HG02678 (cell line): ENCODE data around the gene ZNF607.
A peak's percentile ranks its signal among the peaks of the same experiment; 100 is the strongest.
"Not testable (repeated sequence)": the region's sequence is repeated elsewhere in the genome, so short reads cannot be mapped to it uniquely, and the experiment has no call there.

Experiments
- ATAC-seq: cut with Tn5 transposase; IDR thresholded peaks from one replicate; pipeline ENCODE4 v1.9.1; 2021; ENCODE audit warnings: mild to moderate bottlenecking, moderate library complexity; ENCODE audit not compliant: unreplicated experiment

ZNF607 gene

GRCh38 chr19:37719111-37719926, at the start of gene ZNF607:
Gene ZNF607, minus strand, starts transcription at chr19:37719761. Its CDS starts 8,143 bp downstream, at chr19:37711618.
- peak; percentile 93 for ATAC-seq

DNA sequence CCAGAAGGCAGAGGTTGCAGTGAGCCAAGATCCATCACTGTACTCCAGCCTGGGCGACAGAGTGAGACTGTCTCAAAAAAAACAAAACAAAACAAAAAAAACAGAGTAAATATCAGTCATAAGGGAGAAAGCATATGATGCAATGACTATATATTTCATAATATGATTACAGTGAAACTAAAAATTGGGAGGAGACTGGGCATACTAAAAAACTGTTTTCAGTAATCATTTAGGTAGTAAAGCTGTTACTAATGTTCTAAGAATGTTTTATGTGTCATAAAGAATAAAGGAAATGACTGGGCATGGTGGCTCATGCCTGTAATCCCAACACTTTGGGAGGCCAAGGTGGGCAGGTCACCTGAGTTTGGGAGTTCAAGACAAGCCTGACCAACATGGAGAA, 43.9 kb upstream of the ZNF607 start:
- ATAC-seq = no peak

DNA sequence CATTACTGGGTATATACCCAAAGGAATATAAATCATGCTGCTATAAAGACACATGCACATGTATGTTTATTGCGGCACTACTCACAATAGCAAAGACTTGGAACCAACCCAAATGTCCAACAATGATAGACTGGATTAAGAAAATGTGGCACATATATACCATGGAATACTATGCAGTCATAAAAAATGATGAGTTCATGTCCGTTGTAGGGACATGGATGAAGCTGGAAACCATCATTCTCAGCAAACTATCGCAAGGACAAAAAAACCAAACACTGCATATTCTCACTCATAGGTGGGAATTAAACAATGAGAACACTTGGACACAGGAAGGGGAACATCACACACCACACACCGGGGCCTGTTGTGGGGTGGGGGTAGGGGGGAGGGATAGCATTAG, 38.1 kb upstream of the ZNF607 start:
- not testable (repeated sequence) for ATAC-seq

DNA sequence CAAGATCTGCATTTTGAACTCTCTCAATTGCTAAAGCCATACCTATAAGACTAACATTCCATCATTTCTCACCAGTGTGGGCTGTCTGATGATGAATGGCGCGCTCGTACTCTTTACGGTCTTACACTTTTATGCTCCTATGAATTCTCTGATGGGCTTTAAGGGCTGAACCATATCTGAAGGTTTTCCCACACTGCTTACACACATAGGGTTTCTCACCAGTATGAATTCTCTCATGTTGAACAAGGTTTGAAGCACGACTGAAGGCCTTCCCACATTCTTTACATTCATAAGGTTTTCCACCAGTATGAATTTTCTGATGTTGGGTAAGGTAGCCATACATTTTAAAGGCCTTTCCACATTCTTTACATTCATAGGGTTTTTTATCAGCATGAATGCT, 18.8 kb upstream of the ZNF607 start:
- ATAC-seq = no peak

DNA sequence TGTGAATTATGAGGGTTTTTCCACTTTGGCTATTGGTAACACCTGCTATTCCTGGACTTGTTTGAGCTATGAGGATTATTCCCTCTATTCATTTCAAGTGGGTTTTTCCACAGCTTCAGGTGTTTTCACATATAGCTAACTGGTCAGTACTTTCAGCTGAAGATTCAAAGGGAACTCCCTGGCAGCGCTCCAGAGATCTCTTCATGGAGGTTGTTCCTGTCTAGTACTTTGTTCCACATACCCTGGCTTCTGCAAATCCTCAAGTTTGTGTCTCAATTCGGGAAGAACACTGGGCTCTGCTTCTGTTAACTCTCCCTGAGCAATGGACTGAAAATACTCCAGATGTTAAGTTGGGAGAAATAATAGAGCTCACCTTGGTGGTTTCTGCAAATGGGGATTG, 5.6 kb upstream of the ZNF607 start:
- ATAC-seq = no peak

- ATAC-seq = no peak
These were observed 335 bp upstream of the ZNF607 start for GRCh38 chr19:37719927-37720265.

- ATAC-seq = no peak
These were observed 1.3 kb downstream of the ZNF607 start for GRCh38 chr19:37718304-37718703.

GRCh38 chr19:37716140-37716539, 3.4 kb downstream of the ZNF607 start:
- ATAC-seq = no peak

DNA sequence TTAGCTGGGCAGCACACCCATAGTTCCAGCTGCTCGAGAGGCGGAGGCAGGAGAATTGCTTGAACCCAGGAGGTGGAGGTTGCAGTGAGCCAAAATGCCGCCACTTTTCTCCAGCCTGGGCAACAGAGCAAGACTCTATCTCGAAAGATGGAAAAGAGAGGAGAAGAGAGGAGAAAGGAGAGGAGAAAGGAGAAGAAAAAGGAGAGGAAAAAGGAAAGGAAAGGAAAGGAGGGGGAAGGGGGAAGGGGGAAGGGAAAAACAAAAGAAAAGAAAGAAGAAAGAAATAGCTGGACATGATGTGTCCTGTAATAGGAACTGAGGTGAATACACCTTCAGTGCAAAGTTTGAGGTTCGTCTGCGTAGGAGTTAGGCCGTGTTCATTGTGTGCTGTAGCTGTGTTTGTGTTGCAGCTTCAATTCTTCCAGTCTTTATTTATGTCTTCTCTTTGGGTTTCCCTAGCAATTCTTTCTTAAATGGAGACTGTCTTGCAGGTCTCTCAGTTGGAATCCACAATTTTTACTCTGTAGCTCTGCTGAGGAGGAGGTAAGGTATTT, 13.4 kb downstream of the ZNF607 start:
- no peak for ATAC-seq

DNA sequence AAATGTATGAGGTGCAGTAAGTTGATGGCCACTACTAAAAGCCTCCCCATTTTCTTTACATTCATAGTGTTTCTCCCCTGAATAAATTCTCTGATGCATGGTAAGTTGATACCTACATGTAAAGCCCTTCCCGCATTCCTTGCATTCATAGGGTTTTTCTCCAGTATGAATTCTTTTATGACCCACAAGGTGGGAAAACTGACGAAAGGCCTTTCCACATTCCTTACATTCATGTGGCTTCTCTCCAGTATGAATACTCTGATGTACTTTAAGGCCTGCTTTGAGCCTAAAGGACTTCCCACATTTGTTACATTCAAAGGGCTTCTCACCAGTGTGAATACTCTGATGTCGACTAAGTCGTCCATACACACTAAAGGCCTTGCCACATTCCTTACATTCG, 20.5 kb downstream of the ZNF607 start:
- no peak for ATAC-seq

DNA sequence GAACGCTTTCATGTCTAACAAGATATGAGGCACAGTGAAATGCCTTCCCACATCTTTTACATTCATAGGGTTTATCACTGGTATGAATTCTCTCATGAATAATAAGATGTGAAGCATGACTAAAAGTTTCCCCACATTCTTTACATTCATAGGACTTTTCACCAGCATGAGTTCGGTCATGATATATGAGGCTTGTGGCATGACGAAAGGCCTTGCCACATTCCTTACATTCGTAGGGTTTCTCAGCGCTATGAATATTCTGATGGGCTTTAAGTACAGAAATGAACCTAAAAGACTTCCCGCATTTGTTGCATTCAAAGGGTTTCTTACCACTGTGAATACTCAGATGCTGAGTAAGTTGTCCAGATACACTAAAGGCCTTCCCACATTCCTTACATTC, 21.3 kb downstream of the ZNF607 start:
- ATAC-seq = no peak

GRCh38 chr19:37695144-37695899, 24.2 kb downstream of the ZNF607 start:
- no peak for ATAC-seq

- ATAC-seq = no peak
These were observed 26.5 kb downstream of the ZNF607 start for GRCh38 chr19:37692956-37693620.

- peak; percentile 57 for ATAC-seq
These were observed 27.6 kb downstream of the ZNF607 start for GRCh38 chr19:37691881-37692504.

- no peak for ATAC-seq
These were observed 36.0 kb downstream of the ZNF607 start for GRCh38 chr19:37683520-37683919.

- ATAC-seq = no peak
These were observed 50.1 kb downstream of the ZNF607 start for GRCh38 chr19:37669450-37669914.

- ATAC-seq = not testable (repeated sequence)
These were observed 62.4 kb downstream of the ZNF607 start for GRCh38 chr19:37657157-37657556.

- peak; percentile 66 for ATAC-seq
These were observed 63.7 kb downstream of the ZNF607 start for GRCh38 chr19:37655689-37656371.

DNA sequence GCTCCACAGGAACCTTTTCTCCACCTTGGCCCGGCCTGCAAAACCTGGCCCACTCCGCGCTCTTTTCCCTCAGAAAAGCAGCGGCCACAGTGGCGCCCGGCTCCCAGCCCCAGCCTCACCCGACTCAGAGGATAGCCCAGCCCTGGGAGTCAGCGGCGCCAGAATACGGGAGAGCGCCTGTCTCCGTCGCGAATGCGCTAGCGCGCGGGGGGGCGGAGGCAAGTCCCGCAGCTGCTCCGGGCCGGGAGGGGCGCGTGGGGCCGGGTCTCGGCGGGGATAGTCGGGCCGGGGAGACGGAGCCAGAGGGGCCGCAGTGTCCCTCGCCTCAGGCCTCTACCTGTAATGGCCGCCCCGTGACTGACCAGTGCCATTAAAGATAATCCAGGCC, 64.3 kb downstream of the ZNF607 start, which contains the start of gene ZFP30:
ZFP30 (minus strand) TSS at position 165 of the 388 bp plus-strand sequence. CDS start 7,643 bp downstream, outside the sequence.
- peak; percentile 84 for ATAC-seq

DNA sequence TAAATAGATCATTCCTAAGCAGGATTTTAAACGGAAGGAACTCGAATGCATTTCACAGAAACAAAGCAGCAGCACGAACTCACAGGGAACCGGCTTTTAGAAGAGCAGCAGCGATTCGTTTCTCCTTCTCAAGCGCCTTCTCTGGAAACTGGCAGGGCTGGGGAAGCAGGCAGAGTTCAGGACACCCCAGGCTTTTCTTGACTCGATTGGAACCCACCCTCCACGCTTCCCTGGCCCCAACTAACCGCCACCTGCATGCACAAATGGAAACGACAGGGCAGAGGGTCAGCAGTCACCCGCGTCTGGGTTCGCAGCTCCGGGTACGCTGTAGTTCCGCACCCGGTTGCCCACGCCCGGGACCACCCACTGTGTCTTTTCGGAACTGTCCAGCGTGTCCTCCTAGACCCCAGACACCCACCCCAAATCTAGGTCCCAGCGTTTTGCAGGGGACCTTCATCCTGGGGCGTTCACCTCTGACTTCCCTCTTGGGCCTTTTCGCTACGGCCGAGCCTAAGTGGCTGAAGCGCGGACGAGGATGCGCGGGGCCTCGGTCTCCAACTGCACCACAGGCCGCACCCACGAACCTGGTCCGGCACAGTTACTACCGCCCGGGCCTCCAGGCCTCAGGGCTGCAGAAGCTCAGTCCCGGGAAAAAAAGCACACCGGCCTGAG, 64.8 kb downstream of the ZNF607 start:
- peak; percentile 37 for ATAC-seq
